Activated T-cell treated with anti-CD3 and anti-CD28 coated beads, Interleukin-2, amount 50 U/mL, for 72 hours (primary cell): ENCODE results near the gene TFDP2. TPM values are rescaled to one million over a fixed set of nuclear protein-coding genes. Genes with fewer than 3 reads are reported as not detected.
A peak's percentile ranks its signal among the peaks of the same experiment; 100 is the strongest.

ENCODE experiments used
- ATAC-seq, 2 donors: fragments of 150-1000 bp; cut with Tn5 transposase; replicated peaks in 1 of 2; 2 replicates each; pipeline ENCODE4 v1.10.0; 2021; ENCODE audit warnings: moderate library complexity in 2 of 2, mild to moderate bottlenecking in 1 of 2
- DNase-seq, 2 donors: peaks; one replicate each; pipeline ENCODE4 v3.0.0; 2021 to 2022; ENCODE audit warnings: mixed read lengths in 1 of 2
- H3K27ac Mint-ChIP-seq: one replicate; pipeline ENCODE4 v1.8.0; 2022; ENCODE audit warnings: mild to moderate bottlenecking, moderate library complexity, mixed read lengths
- H3K27me3 Mint-ChIP-seq: one replicate; pipeline ENCODE4 v1.8.0; 2022; ENCODE audit warnings: low read depth, mixed read lengths
- H3K36me3 Mint-ChIP-seq, 2 donors: one replicate each; pipeline ENCODE4 v1.8.0; 2022; ENCODE audit warnings: mixed read lengths in 2 of 2, mild to moderate bottlenecking in 1 of 2; ENCODE audit not compliant: insufficient read depth in 2 of 2
- H3K4me1 Mint-ChIP-seq: one replicate; pipeline ENCODE4 v1.8.0; 2022; ENCODE audit warnings: low read depth, mixed read lengths
- H3K4me3 Mint-ChIP-seq, 2 donors: one replicate each; pipeline ENCODE4 v1.8.0; 2022; ENCODE audit warnings: mild to moderate bottlenecking in 2 of 2, mixed read lengths in 2 of 2, moderate library complexity in 2 of 2
- H3K9me3 Mint-ChIP-seq, 2 donors: one replicate each; pipeline ENCODE4 v1.8.0; 2022; ENCODE audit warnings: mixed read lengths in 2 of 2
- total RNA-seq, 2 donors: library from RNA; stranded (reverse); gene quantifications; one replicate each; pipeline ENCODE4 v1.2.3, GENCODE V29; 2022

TFDP2 gene
- total RNA-seq, 2 donors from 2014 or later: 52.6 to 55.8 TPM

- peaks cover 0 to 4% of the 10 kb centered on the region in 2 donors for H3K36me3 Mint-ChIP-seq
- no peaks in the 10 kb centered on the region for H3K27me3 Mint-ChIP-seq
- H3K9me3 Mint-ChIP-seq: no peaks in the 10 kb centered on the region
- H3K27ac Mint-ChIP-seq: no peak overlapping the region
- no peak overlapping the region for H3K4me3 Mint-ChIP-seq
- ATAC-seq (no peak), DNase-seq (no peak)
- no peaks in the 10 kb centered on the region for H3K4me1 Mint-ChIP-seq
Measured at GRCh38 chr3:142047021-142047369, 102.3 kb downstream of the TFDP2 start.

GRCh38 chr3:142046320-142047020 lies 102.9 kb downstream of the TFDP2 start:
- no peak for ATAC-seq
- Mint-ChIP-seq H3K9me3 (no peaks in the 10 kb centered on the region), H3K4me3 (no peak overlapping the region), H3K4me1 (no peaks in the 10 kb centered on the region), H3K36me3 (peaks cover 0 to 2% of the 10 kb centered on the region in 2 donors), H3K27me3 (no peaks in the 10 kb centered on the region), H3K27ac (no peak overlapping the region)
- no peak for DNase-seq

- no peak for DNase-seq
- peaks cover 0 to 2% of the 10 kb centered on the region in 2 donors for H3K36me3 Mint-ChIP-seq
- no peak overlapping the region for H3K4me3 Mint-ChIP-seq
- H3K27ac Mint-ChIP-seq: no peak overlapping the region
- no peaks in the 10 kb centered on the region for H3K27me3 Mint-ChIP-seq
- ATAC-seq: peak in 1 of 2 donors; percentile 32
- no peaks in the 10 kb centered on the region for H3K9me3 Mint-ChIP-seq
- H3K4me1 Mint-ChIP-seq: no peaks in the 10 kb centered on the region
Measured at GRCh38 chr3:142040941-142041491, 108.3 kb downstream of the TFDP2 start.

GRCh38 chr3:142035308-142035922 lies 113.9 kb downstream of the TFDP2 start:
- H3K36me3 Mint-ChIP-seq: no peaks in the 10 kb centered on the region
- H3K9me3 Mint-ChIP-seq: no peaks in the 10 kb centered on the region
- no peak overlapping the region for H3K4me3 Mint-ChIP-seq
- peak in 1 of 2 donors; percentile 3 for DNase-seq
- no peaks in the 10 kb centered on the region for H3K4me1 Mint-ChIP-seq
- no peaks in the 10 kb centered on the region for H3K27me3 Mint-ChIP-seq
- no peak overlapping the region for H3K27ac Mint-ChIP-seq
- peak; percentile 81 to 98 for ATAC-seq

- DNase-seq (no peak), ATAC-seq (no peak)
- Mint-ChIP-seq H3K27me3 (no peaks in the 10 kb centered on the region), H3K4me1 (no peaks in the 10 kb centered on the region), H3K9me3 (no peaks in the 10 kb centered on the region), H3K36me3 (peaks cover 0 to 2% of the 10 kb centered on the region in 2 donors), H3K4me3 (no peak overlapping the region), H3K27ac (no peak overlapping the region)
Measured at GRCh38 chr3:142033292-142033691, 116.1 kb downstream of the TFDP2 start.

GRCh38 chr3:142031575-142031974 lies 117.8 kb downstream of the TFDP2 start:
- Mint-ChIP-seq H3K9me3 (no peaks in the 10 kb centered on the region), H3K36me3 (peaks cover 0 to 3% of the 10 kb centered on the region in 2 donors), H3K27ac (no peak overlapping the region), H3K4me3 (no peak overlapping the region), H3K27me3 (no peaks in the 10 kb centered on the region), H3K4me1 (peaks cover 9% of the 10 kb centered on the region)
- DNase-seq: no peak
- ATAC-seq: no peak

GRCh38 chr3:142029791-142030190 lies 119.6 kb downstream of the TFDP2 start:
- peaks cover 0 to 3% of the 10 kb centered on the region in 2 donors for H3K36me3 Mint-ChIP-seq
- H3K27me3 Mint-ChIP-seq: no peaks in the 10 kb centered on the region
- no peaks in the 10 kb centered on the region for H3K9me3 Mint-ChIP-seq
- DNase-seq (no peak), ATAC-seq (no peak)
- H3K4me3 Mint-ChIP-seq: peak overlapping the region in 1 of 2 donors; percentile 25
- peaks cover 16% of the 10 kb centered on the region for H3K4me1 Mint-ChIP-seq
- no peak overlapping the region for H3K27ac Mint-ChIP-seq

- DNase-seq (peak in 1 of 2 donors; percentile 8), ATAC-seq (peak in 1 of 2 donors; percentile 44)
- Mint-ChIP-seq H3K36me3 (peaks cover 0 to 3% of the 10 kb centered on the region in 2 donors), H3K27ac (no peak overlapping the region), H3K4me3 (peak overlapping the region in 1 of 2 donors; percentile 25), H3K4me1 (peaks cover 16% of the 10 kb centered on the region), H3K27me3 (no peaks in the 10 kb centered on the region), H3K9me3 (no peaks in the 10 kb centered on the region)
Measured at GRCh38 chr3:142029052-142029642, 120.2 kb downstream of the TFDP2 start.

GRCh38 chr3:142028243-142028777 lies 121.0 kb downstream of the TFDP2 start:
- peak overlapping the region; percentile 89 to 96 for H3K4me3 Mint-ChIP-seq
- no peaks in the 10 kb centered on the region for H3K27me3 Mint-ChIP-seq

GRCh38 chr3:142027735-142028134 lies 121.6 kb downstream of the TFDP2 start:
- Mint-ChIP-seq H3K4me1 (peaks cover 16% of the 10 kb centered on the region), H3K36me3 (peaks cover 0 to 3% of the 10 kb centered on the region in 2 donors), H3K9me3 (no peaks in the 10 kb centered on the region), H3K27ac (peak overlapping the region; percentile 78), H3K27me3 (no peaks in the 10 kb centered on the region), H3K4me3 (peak overlapping the region; percentile 89 to 96)
- ATAC-seq: peak; percentile 89 to 93
- peak; percentile 43 to 54 for DNase-seq

More at GRCh38 chr3:142028243-142028777, 121.0 kb downstream of the TFDP2 start:
- Mint-ChIP-seq H3K36me3 (peaks cover 0 to 3% of the 10 kb centered on the region in 2 donors), H3K9me3 (no peaks in the 10 kb centered on the region), H3K4me1 (peaks cover 16% of the 10 kb centered on the region), H3K27ac (peak overlapping the region; percentile 86)
- peak; percentile 78 to 87 for ATAC-seq
- DNase-seq: peak; percentile 27 to 38

GRCh38 chr3:142027300-142027699 lies 122.0 kb downstream of the TFDP2 start:
- peaks cover 0 to 3% of the 10 kb centered on the region in 2 donors for H3K36me3 Mint-ChIP-seq

GRCh38 chr3:142026333-142026732 lies 123.0 kb downstream of the TFDP2 start:
- Mint-ChIP-seq H3K9me3 (no peaks in the 10 kb centered on the region), H3K4me1 (peaks cover 27% of the 10 kb centered on the region), H3K27me3 (no peaks in the 10 kb centered on the region), H3K27ac (no peak overlapping the region), H3K4me3 (peak overlapping the region in 1 of 2 donors; percentile 37), H3K36me3 (peaks cover 0 to 3% of the 10 kb centered on the region in 2 donors)
- ATAC-seq: no peak
- DNase-seq: no peak

More at GRCh38 chr3:142027300-142027699, 122.0 kb downstream of the TFDP2 start:
- peak overlapping the region; percentile 78 for H3K27ac Mint-ChIP-seq
- DNase-seq: no peak
- H3K4me1 Mint-ChIP-seq: peaks cover 20% of the 10 kb centered on the region
- peak overlapping the region; percentile 89 to 96 for H3K4me3 Mint-ChIP-seq
- H3K9me3 Mint-ChIP-seq: no peaks in the 10 kb centered on the region
- no peaks in the 10 kb centered on the region for H3K27me3 Mint-ChIP-seq
- no peak for ATAC-seq

- Mint-ChIP-seq H3K4me3 (no peak overlapping the region), H3K27ac (peak overlapping the region; percentile 7), H3K9me3 (no peaks in the 10 kb centered on the region), H3K4me1 (peaks cover 36% of the 10 kb centered on the region), H3K36me3 (no peaks in the 10 kb centered on the region), H3K27me3 (no peaks in the 10 kb centered on the region)
- DNase-seq (peak in 1 of 2 donors; percentile 7), ATAC-seq (peak; percentile 84 to 97)
Measured at GRCh38 chr3:142022381-142022780, 127.0 kb downstream of the TFDP2 start.
